SIG-M5 (cell line): ENCODE data around the gene FALEC.
A peak's percentile ranks its signal among the peaks of the same experiment; 100 is the strongest.

Experiments
- DNase-seq: peaks from one replicate; lab custom pipeline; 2025; lab: John Stamatoyannopoulos, UW

The FALEC gene

DNA sequence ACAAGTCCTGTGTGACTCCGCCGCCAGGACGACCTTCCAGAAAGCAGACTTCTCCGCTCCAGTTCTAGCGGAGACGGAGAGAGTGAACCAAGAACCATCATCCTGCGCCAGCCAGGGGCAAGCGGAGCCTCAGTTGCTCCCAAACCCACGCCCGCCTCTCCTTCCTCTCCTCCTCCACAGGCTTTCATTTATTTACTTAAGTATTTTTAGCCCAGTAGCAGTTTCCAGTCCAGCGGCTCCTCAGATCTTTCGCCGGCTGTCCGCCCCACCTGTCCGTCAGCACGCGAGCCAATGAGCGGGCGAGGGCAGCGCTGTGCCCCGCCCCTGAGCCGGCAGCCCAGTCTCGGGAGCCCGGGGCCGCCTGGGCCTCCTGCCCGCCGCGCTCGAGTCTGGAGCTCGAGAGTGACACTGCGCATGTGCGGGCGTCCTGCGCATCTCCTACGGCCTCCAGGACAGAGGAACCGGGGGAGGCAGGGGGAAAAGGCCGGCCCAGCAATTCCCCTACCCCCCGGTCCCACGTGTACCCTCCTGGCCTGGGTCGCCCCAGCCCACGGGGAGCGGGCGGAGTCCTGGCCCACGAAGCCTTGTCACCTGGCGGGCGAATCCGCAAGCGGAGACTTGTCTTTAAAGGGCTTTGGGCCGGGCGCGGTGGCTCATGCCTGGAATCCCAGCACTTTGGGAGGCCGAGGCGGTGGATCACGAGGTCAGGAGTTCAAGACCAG is at the start of gene FALEC:
TSS of gene FALEC (plus strand) at position 425 of the 722 bp plus-strand sequence.
- peak; percentile 87 for DNase-seq

DNA sequence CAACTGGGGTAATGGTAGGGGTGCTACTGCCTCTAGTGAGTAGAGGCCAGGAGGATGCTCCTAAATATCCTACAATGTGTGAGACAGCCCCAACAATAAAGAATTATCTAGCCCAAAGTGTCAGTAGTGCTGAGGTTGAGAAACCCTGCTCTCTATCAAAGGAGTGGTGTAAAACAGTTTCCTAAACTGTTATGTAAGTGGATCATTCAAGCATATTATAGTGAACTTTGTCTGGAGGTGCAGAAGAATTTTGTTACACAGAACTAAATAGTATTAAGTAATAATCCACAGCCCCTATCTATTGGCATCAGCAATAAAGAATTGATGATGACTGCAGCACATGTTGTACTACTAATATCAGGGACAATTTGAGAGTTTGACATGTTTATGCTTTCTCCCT is 48.6 kb upstream of the FALEC start:
- no peak for DNase-seq

DNA sequence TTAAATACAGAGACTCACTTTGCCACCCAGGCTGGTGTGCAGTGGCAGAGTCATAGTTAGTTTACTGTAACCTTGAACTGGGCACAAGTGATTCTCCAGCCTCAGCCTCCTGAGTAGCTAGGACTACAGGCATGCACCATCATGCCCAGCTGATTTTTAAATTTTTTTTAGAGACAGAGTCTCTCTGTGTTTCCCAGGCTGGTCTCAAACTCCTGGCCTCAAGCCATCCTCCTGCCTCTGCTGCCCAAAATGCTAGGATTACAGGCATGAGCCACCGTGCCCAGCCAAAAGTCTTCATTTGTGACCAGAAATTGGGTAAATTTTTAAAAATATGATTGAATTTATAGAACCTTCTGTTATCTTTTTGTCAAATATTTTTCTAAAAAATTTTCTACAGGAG is 46.3 kb upstream of the FALEC start:
- DNase-seq, result no peak

DNA sequence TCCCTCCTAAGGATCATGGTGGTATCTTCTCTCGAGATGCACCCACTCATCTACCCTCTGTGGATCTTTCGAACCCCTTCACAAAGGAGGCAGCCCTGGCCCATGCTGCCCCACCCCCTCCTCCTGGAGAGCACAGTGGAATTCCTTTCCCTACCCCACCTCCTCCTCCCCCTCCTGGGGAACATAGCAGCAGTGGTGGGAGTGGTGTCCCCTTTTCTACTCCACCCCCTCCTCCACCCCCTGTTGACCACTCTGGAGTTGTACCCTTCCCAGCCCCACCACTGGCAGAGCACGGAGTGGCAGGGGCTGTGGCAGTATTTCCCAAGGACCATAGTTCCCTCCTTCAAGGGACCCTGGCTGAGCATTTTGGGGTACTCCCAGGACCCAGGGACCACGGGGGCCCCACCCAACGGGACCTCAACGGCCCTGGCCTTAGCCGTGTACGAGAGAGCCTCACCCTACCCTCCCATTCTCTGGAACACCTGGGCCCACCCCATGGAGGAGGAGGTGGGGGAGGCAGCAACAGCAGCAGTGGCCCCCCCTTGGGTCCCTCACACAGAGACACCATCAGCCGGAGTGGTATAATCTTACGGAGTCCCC is 42.9 kb upstream of the FALEC start:
- DNase-seq, result no peak

DNA sequence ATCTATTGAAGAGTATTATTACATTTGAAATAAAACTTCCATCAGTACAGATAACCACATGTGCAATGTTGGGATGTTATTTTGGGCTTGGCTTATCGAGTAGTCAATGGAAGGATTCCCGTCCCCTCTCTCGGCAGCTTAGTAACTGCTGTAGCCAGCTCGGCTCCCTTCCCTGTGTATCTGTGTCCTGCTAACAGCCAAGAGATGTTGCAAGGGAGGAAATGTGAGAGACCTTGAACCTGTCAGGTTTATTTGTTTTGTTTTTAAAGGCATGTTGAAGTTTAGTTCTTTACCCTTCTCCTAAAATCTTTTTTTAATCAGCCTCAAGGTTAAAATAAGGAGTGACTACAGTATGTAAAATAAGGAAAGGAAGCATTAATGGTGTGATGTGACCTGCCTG is 41.9 kb upstream of the FALEC start:
- no peak for DNase-seq

DNA sequence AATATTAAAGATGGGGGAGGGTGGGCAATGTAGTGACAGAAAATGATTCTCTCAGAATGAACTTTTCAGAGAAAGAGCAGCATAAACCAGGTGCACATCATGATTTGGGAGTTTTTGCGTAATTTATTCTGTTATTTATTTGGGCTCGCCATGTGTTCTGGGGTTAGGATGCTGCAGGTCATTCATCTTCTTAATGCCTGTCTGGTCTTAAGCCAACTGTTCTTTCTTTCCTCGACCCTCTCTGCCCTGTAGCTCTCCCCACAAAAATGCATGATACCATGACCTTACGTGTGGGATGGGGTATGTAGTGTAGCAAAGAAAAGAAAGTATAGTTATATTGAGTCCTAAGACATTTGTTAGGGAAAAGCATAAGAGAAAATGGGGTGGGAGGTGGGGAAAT is 40.7 kb upstream of the FALEC start:
- DNase-seq, result no peak

DNA sequence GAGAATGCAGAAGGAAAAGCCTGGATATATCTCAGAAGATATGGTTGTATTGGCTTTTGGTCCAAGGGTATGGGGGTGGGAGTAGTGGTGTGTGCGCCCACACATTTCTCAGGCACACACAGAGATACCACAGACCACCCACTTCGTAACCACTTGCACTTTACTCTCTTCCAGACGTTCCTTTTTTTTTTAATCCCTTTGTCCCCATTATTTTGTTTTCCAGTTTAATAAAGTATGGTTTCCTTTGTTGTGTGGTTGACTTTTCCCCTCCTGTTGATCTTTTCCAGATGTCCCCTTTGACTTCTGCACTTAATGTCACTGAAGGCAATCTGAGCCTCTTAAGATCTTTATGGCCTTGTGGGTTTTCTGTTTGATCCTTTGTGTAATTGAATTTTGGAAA is 38.8 kb upstream of the FALEC start:
- DNase-seq, result no peak

DNA sequence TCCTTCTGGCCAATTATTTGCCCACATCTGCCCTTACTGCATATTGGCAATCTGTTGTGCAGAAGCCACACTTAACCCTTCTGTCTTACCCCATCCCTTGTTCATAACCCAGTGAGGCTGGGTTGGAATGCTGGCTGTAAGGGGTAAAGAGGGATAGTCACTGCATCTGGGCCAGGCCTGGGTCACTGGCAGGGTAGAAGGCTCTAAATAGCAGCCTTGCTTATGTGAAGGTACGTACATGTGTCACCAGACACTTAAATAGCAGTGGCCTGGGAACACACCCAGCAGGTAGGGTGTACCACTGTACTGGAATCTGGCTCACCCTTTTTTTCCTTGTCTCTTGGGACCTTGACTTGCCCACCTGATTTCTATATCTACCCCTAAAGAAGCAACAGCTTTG is 38.2 kb upstream of the FALEC start:
- DNase-seq, result no peak

DNA sequence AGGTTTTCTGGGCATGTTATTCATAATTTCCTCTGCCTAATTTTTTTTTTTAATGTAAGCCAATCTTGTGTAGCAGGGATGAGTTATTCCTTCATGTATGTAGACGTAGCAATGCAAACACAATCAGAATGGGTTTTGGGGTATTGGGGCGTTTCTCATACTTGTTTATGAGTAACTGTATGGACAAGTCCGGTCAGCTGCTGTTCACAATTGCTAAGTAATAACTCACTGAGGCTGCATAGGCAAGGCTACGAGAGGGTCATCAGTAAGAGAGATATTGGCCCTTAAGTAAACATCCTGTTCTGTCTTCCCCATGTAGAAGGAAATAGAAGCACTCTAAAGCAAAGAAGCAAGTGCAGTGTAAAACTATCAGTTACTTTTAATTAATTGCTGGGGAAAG is 37.8 kb upstream of the FALEC start:
- no peak for DNase-seq

DNA sequence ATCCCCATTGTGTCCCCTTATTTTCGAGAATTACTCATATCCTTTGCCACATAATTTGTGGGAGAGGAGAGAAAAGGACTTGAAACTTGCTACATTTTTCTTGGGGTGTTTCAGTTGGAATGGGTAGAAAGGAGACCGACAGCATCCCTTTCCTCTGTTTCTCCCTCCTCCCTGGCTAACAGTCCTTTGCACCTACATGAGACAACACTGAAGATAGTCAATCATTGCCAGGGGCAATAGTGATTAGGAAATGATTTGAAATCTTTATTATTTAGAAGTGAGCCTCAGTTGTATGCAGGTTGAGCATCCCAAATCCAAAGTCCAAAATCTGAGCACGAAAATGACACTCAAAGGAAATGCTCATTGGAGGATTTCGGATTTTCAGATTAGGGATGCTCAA is 36.2 kb upstream of the FALEC start:
- no peak for DNase-seq

DNA sequence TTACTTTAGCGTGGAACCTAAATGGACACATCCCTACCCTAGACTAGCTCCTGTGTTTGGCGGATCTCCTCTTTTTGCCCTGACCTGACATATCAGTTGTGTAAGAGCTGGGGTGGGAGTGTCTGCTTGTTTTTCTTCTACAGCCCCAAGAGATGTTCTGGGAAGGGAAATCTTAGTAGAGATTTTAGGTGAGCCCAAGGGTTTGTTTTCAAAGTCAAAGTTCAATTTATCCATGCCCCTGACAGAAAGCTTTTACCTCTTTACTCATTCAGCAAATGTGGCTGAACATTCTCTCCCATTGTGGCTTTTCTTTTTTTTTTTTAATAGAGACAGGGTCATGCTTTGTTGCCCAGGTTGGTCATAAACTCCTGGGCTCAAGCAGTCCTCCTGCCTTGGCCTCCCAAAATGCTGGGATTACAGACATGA is 35.6 kb upstream of the FALEC start:
- no peak for DNase-seq

DNA sequence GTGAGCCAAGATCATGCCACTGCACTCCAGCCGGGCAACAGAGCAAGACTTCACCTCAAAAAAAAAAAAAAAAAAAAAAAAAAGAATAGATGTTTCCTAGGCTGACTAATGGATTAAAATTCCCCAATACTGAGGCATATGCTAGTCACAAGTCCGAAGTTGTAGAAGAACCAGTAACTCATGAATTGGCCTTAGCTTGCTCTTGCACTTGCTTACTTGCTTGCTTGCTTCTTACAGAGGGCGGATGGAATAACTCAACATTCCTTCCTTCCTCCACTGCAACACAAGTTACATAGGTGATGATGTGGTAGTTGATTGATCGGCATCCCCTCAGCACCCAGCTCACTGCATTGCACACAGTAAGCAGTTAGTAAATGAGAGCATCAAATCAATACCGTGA is 31.1 kb upstream of the FALEC start:
- no peak for DNase-seq

DNA sequence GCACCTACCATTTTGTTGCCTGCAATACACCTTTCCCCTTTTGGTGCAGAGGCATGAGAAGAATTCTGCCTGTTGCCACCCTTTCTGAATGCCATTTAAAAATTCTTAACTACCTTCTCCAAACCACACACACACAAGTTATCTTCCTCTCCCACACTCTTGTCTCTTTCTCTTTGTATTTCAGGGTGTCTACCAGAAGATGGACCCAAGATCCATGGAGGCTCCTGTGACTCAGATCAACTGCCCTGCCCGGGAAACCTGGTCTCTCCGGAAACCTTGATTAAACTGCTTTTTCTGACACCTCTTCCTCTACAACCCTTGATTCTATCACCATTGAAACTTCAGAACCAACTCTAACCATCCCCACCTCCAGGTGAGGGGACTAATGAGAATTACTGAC is 30.7 kb upstream of the FALEC start:
- no peak for DNase-seq

DNA sequence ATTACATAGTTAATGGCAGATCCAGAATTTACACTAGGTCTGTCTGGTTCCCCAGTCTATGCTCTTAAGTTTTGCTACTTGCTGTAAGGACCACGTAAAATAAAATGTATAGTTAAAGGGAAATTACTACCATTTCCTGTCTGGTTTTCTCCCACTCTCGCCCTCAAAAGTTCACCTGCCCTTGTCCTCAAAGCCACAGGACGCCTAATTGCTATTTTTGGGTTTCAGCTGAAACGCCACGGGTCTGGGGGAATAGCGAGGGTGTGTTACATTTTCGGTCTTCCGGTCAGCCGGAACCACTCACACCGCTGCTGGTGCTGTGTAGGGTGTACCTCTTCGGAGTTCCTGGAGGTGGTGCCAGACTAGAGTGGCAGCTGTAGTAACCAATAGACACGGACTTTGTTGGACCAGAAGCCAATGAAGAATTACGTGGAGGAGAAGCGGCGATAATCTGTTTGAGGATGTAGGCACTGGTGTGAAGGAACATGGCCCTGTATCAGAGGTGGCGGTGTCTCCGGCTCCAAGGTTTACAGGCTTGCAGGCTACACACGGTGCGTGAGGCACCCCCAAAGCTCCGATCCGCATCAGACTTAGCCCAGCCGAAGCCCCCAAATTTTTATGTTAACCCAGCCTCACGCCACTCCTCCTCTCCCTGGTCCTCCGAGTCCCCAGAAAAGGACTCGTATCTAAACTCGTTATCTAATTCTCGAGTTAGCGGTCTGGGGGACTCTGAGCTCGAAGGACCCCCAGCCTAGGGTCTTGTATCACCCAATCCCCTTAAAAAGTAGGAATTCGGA is 28.4 kb upstream of the FALEC start, which contains the start of gene TARS2:
TSS of gene TARS2 (plus strand) at position 454 of the 797 bp plus-strand sequence. CDS start at position 486, 32 bp downstream.
- DNase-seq, result peak; percentile 99

DNA sequence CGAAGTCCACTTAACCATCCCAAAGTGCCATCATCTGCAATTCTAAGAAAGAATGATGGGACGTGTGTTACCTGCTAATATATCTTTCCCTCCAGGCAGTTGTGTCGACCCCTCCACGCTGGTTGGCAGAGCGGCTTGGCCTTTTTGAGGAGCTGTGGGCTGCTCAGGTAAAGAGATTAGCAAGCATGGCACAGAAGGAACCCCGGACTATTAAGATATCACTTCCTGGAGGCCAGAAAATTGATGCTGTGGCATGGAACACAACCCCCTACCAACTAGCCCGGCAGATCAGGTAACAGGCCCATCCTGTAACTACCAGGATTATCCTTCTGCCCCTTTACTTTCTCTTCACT is 27.8 kb upstream of the FALEC start:
- DNase-seq, result no peak

DNA sequence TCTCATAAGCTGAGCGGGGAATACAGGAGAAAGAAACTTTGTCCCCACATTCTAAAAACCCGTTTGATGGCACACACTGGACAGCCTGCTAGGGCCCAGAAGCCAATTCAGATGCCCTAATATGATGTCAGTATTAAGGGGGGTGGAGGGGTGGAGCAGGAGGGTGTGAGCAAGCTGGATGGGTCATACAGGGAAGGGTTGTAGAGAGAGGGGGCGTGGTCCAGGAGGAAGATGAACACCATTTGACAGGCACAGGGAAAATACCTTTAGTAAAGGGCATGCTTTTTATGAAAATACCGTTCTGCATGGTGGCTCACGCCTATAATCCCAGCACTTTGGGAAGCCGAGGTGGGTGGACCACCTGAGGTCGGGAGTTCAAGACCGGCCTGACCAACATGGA is 22.4 kb upstream of the FALEC start:
- no peak for DNase-seq

DNA sequence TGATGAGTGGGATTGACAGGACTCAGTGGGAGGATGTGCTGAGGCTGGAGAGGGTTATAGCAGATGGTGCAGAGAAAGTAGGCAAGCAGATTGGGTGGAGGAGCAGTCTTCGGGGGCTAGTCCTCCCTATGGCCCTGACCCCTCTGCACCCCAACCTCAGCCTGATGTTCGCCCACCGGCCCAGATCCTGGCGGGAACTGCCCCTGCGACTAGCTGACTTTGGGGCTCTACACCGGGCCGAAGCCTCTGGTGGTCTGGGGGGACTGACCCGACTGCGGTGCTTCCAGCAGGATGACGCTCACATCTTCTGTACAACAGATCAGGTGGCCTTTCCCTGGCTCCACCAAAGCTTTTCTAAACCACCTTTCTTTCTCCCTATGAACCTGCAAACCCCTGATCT is 17.2 kb upstream of the FALEC start:
- no peak for DNase-seq

DNA sequence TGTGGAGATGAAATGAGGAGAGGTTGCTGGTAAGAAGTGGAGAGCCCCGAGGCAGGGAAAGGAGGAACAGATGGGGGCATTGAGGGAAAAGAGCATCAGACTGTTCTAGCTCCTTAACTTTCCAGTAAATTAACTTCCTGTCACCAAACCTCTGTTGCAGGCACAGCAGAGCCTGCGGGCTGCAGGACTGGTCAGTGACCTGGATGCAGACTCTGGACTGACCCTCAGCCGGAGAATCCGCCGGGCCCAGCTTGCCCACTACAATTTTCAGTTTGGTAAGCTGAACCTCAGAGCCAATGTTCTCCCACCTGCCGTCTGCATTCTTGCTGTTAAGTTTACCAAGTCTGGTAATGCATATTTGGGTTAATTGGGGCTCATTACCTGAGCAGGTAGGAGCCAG is 10.1 kb upstream of the FALEC start:
- DNase-seq, result no peak

DNA sequence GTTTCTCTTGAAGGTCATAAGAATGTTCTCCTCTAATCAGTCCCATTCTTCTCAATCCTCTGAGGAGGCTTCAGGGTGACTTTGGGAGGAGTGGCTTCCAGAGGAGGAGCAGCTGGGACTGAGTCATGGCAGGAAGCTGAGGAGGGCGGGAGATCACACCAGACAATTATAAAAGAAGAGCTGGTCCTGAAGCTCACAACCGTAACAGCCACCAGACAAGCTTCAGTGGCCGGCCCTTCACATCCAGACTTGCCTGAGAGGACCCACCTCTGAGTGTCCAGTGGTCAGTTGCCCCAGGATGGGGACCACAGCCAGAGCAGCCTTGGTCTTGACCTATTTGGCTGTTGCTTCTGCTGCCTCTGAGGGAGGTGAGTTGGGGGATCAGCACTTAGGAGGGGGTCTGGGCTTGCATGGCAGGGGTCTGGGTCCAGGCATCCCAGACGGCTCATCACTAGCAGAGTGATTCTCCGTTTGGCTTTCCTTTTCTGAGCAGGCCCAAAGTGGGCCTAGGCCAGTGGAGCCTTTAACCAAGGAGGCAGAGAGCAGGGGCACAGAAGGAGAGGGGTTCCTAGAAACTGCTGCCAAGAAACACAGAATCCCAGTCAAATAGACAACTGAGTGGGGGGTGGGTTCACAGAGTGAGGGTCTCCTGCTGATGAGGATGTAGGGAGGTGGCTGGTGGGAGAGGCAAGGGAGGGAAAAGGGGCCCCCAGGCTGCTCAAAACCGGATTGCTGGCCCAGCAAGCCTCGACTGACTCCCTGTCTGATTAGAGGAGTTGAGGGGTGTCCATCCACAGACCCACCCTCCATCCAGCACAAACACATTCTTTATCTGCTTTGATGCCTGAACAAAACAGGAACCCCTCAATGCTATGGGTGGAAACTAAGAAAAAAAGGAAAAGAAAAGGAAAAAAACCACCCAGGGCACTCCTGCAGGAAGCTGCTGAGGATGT is 7.4 kb upstream of the FALEC start, which contains the start of gene ECM1:
TSS of gene ECM1 (plus strand) at position 198 of the 953 bp plus-strand sequence. CDS start at position 299, 101 bp downstream.
- no peak for DNase-seq

DNA sequence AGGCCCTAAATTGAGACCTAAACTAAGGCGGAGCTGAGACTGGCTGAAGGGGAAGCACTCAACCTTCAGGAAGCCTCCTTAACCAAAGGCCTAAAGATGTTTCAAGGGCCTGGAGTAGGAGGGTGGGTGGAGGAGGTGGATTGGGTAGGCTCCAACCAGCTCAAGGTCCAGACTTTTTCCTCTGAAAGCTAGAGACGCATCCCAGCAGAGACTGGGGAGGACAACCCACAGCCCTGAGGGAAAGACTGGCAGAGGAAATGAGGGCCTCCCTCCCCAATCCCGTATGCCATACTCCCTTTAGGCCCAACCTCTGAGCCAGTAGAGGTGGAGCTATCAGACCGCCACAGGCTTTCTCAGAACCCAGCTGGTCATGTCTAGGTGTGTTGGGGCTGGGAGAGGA is 6.6 kb upstream of the FALEC start:
- no peak for DNase-seq

DNA sequence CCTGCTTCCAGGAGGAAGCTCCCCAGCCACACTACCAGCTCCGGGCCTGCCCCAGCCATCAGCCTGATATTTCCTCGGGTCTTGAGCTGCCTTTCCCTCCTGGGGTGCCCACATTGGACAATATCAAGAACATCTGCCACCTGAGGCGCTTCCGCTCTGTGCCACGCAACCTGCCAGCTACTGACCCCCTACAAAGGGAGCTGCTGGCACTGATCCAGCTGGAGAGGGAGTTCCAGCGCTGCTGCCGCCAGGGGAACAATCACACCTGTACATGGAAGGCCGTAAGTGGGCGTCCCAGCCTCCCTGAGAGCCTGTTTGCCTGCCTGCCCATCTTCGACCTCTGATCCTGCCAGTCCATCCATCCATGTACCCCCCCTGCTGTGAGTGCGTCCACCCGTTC is 4.0 kb upstream of the FALEC start:
- DNase-seq, result no peak
